OCI-LY3 (cell line): ENCODE measurements around the gene FMNL2.

ENCODE experiments used
- H2AFZ ChIP-seq: fragments of 200-600, 300-600 bp; shearing (Covaris generic); 2 replicates; pipeline ENCODE4 v1.6.0; 2014; ENCODE audit warnings: antibody characterized with exemption, low read depth, low read length
- H3K27ac ChIP-seq: fragments of 200-600, 300-600 bp; sonication (generic); 2 replicates; pipeline ENCODE4 v1.5.1; 2014; ENCODE audit warnings: mild to moderate bottlenecking, low read length, moderate library complexity, mixed read lengths
- H3K27me3 ChIP-seq: fragments of 200-600, 300-600 bp; sonication (generic); 2 replicates; pipeline ENCODE4 v1.6.1; 2014; ENCODE audit warnings: low read depth, low read length, mixed read lengths
- H3K36me3 ChIP-seq: fragments of 200-600, 300-600 bp; sonication (generic); replicated peaks from 2 replicates; pipeline ENCODE3; 2014; ENCODE audit warnings: low read depth, low read length, mixed read lengths
- H3K4me1 ChIP-seq: fragments of 300-600, 200-600 bp; sonication (generic); 2 replicates; pipeline ENCODE4 v1.6.1; 2014; ENCODE audit warnings: low read length, mixed read lengths
- H3K4me2 ChIP-seq: fragments of 200-600, 300-600 bp; sonication (generic); 2 replicates; pipeline ENCODE4 v1.6.1; 2014; ENCODE audit warnings: low read length, mixed read lengths
- H3K4me3 ChIP-seq: fragments of 300-600, 200-600 bp; sonication (generic); 2 replicates; pipeline ENCODE4 v1.5.1; 2014; ENCODE audit warnings: antibody characterized with exemption, mild to moderate bottlenecking, low read length, moderate library complexity
- H3K79me2 ChIP-seq: fragments of 300-600, 200-600 bp; shearing (Covaris generic); 2 replicates; pipeline ENCODE4 v1.6.1; 2014; ENCODE audit warnings: mild to moderate bottlenecking, low read length, mixed read lengths
- H3K9ac ChIP-seq: fragments of 300-600, 200-600 bp; shearing (Covaris generic); 2 replicates; pipeline ENCODE4 v1.6.0; 2014; ENCODE audit warnings: mild to moderate bottlenecking, low read length, moderate library complexity
- H3K9me3 ChIP-seq: fragments of 200-600, 300-600 bp; shearing (Covaris generic); 2 replicates; pipeline ENCODE4 v1.6.1; 2014; ENCODE audit warnings: low read length, mixed read lengths; ENCODE audit not compliant: insufficient read depth
- H4K20me1 ChIP-seq: fragments of 200-600, 300-600 bp; sonication (generic); 2 replicates; pipeline ENCODE4 v1.6.1; 2016; ENCODE audit warnings: low read length, mixed read lengths; ENCODE audit not compliant: insufficient read depth
- EZH2phosphoT487 ChIP-seq: fragments of 200-600 bp; shearing (Covaris generic); IDR thresholded peaks from 2 replicates; pipeline ENCODE4 v1.6.1; 2018; ENCODE audit warnings: antibody characterized with exemption, mixed run types, low read depth
- TF ChIP-seq, protein P1 (sequence below): fragments of 200-600, 300-600 bp; sonication (generic); IDR thresholded peaks from 2 replicates; pipeline ENCODE4 v1.5.1; 2014; ENCODE audit warnings: antibody characterized with exemption, low read length, low read depth

Gene FMNL2

DNA sequence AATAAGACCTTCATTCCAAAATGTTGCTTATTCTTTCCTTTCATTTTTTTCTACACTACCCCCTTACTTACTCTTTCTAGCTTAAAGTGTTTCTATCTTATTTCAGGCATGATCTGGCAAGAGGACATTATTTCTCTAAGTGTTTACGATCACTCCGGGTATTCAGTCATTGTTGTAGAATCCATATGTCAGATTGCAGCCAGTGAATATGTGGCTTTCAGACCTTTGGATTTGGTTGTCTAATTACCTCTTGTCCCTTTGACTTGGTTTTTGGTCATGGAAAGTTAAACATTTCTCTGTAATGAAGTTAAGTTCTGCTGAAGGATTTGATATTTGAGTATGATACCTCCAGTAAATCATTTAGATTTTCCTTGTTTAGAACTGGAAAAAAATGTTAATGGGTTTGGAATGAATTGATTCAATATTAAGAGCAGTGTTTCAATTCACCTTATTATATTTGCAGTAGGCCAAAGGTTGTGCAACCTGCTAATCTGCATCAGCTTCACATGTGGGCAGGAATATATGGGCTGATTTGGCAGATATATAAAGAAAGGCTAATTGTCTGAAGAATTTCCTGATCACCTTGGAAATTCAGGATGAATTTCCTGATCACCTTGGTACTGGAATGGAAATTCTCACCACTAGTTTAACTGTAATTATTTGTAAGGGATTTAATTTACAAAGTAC lies 227.4 kb downstream of the FMNL2 start:
- H2AFZ ChIP-seq: no peak overlapping the region
- no peak overlapping the region for H3K4me3 ChIP-seq
- no peaks in the 10 kb centered on the region for H3K27me3 ChIP-seq
- H3K4me1 ChIP-seq: peaks cover 17% of the 10 kb centered on the region
- TF ChIP-seq EZH2phosphoT487: no peak
- TF ChIP-seq, protein P1, sequence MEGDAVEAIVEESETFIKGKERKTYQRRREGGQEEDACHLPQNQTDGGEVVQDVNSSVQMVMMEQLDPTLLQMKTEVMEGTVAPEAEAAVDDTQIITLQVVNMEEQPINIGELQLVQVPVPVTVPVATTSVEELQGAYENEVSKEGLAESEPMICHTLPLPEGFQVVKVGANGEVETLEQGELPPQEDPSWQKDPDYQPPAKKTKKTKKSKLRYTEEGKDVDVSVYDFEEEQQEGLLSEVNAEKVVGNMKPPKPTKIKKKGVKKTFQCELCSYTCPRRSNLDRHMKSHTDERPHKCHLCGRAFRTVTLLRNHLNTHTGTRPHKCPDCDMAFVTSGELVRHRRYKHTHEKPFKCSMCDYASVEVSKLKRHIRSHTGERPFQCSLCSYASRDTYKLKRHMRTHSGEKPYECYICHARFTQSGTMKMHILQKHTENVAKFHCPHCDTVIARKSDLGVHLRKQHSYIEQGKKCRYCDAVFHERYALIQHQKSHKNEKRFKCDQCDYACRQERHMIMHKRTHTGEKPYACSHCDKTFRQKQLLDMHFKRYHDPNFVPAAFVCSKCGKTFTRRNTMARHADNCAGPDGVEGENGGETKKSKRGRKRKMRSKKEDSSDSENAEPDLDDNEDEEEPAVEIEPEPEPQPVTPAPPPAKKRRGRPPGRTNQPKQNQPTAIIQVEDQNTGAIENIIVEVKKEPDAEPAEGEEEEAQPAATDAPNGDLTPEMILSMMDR: no peak
- H3K9me3 ChIP-seq: no peaks in the 10 kb centered on the region
- H3K36me3 ChIP-seq: no peaks in the 10 kb centered on the region
- H3K4me2 ChIP-seq: no peak overlapping the region
- no peak overlapping the region for H3K27ac ChIP-seq
- H4K20me1 ChIP-seq: no peaks in the 10 kb centered on the region
- H3K9ac ChIP-seq: no peak overlapping the region
- no peaks in the 10 kb centered on the region for H3K79me2 ChIP-seq

DNA sequence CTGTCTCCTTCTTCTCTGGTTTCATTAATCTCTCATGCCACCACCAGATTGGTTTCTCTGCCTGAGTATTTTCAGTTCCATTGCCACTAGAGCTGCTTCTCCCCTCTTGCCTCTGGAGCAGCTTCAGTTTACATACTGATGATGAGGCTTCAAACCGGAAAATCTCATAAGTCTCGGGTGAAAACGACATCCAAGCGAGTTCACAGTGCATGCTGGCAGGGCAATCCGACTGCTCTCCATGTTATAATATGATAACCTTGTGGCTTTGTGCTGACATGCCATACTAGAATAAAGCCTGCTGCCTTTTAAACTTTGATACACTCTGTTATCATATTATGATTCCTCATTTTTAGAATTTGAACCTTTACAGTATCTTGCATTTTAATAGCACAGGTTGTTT lies 228.8 kb downstream of the FMNL2 start:
- H3K27ac ChIP-seq: no peak overlapping the region

DNA sequence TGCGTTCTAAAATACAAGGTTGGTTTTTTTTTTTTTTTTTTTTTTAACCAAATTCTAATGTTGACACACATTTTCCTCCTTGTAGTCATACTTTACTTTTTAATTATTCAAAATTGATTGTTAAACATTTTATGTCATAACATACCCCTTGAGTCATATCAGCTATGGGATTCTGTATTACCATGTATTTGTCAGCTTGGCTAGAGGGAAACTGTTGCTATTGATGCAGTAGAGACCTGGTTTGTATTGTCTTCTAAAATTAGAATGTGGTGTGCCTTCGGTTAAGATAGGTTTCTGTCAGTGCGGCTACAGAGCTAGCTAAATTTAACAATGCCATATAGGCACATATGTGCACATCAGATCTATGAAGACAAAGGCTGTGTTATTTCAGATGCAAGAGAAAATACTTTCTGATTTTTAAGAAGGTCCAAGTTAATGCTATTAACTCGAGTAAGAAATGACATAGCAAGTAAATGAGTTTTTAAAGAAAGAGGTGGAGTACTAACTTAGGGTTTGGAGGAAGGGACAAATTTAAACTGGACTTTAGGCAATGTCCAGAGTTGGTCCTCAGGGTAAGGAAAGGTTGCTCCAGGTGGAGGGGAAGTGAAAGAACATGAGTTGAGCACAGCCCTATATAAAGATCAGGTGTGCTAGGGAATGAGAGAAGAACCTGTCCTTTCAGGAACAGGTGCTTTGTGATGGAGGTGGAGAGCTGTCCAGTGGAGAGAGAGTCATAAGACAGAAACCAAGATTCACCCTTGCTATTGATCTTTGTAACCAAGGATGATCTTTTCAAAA lies 230.0 kb downstream of the FMNL2 start:
- TF ChIP-seq, protein P1: no peak
- TF ChIP-seq EZH2phosphoT487: no peak
- Histone ChIP-seq H3K9me3 (no peaks in the 10 kb centered on the region), H3K4me2 (no peak overlapping the region), H2AFZ (no peak overlapping the region), H3K36me3 (no peaks in the 10 kb centered on the region), H3K27me3 (no peaks in the 10 kb centered on the region), H4K20me1 (no peaks in the 10 kb centered on the region), H3K27ac (no peak overlapping the region), H3K79me2 (no peaks in the 10 kb centered on the region), H3K9ac (no peak overlapping the region), H3K4me3 (no peak overlapping the region), H3K4me1 (peaks cover 18% of the 10 kb centered on the region)

More for the DNA sequence above, 228.8 kb downstream of the FMNL2 start:
- Histone ChIP-seq H3K9me3 (no peaks in the 10 kb centered on the region), H4K20me1 (no peaks in the 10 kb centered on the region), H3K4me2 (no peak overlapping the region), H3K27me3 (no peaks in the 10 kb centered on the region), H2AFZ (no peak overlapping the region), H3K36me3 (no peaks in the 10 kb centered on the region), H3K9ac (no peak overlapping the region), H3K4me3 (no peak overlapping the region), H3K79me2 (no peaks in the 10 kb centered on the region), H3K4me1 (peaks cover 18% of the 10 kb centered on the region)
- TF ChIP-seq, protein P1: no peak
- no peak for TF ChIP-seq EZH2phosphoT487
